Astrocyte (in vitro differentiated cells and primary cell): Measurements from ENCODE around the gene GIPC3.

Experiments
- CTCF ChIP-seq: IDR thresholded peaks from 2 replicates; pipeline ENCODE4 v1.5.1; 2011; ENCODE audit warnings: low read depth, mild to moderate bottlenecking, inconsistent platforms, low read length, moderate library complexity; ENCODE audit not compliant: insufficient read depth
- EZH2 ChIP-seq: IDR thresholded peaks from 2 replicates; pipeline ENCODE4 v1.6.1; 2012; ENCODE audit warnings: mild to moderate bottlenecking, low read length, inconsistent platforms; ENCODE audit not compliant: insufficient read depth

DNA sequence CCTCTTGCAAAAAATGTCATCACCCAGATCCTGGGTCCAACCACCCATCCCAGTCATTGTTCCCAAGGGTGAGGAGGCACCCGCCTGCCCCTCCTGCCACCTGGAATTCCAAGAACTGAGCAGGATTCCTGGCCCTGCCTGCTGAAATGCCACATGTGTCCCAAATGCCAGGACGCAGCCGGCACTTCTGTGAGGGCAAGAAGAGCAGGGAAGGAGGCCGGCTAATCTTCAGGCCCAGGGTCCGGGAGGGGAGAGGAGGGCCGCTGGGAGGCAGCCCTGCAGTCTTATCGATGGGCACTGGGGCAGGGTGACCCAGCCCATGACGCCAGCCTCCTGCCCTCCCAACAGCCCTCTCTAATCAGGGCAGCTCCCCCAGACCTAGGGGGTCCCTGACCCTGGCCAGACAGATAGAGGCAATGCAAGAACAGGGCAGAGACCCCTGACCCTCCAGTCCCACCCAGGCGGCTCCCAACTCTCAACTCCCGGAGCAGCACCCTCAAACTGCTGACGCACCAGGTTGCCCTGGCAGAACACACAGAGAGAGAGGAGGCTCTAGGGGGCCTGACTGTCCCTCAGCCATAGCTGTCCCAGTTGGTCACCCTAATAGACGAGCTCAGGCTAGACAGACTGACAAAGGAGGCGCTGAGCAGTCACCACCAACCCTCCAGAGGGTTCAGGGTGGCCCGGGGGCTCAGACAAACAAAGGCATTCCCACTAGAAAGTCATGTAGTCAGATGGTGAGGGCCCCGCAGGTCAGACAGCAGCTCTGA, 29.4 kb upstream of the GIPC3 start:
- TF ChIP-seq CTCF (no peak), EZH2 (no peak)
